NT2/D1 (cell line): ENCODE measurements around the gene TP53TG5.
A peak's percentile ranks its signal among the peaks of the same experiment; 100 is the strongest.

Experiments
- DNase-seq: peaks from one replicate; pipeline ENCODE4 v3.0.0-alpha.2; 2011; ENCODE audit warnings: low read depth, low spot score
- H3K27me3 ChIP-seq: 2 replicates; pipeline ENCODE4 v1.6.0; 2011; ENCODE audit warnings: mild to moderate bottlenecking; ENCODE audit not compliant: insufficient read length, insufficient read depth
- H3K36me3 ChIP-seq: 2 replicates; pipeline ENCODE4 v1.6.1; 2011; ENCODE audit warnings: mild to moderate bottlenecking, low read length, mixed read lengths; ENCODE audit not compliant: insufficient read depth, insufficient read length
- H3K4me1 ChIP-seq: 2 replicates; pipeline ENCODE4 v1.5.1; 2011; ENCODE audit not compliant: insufficient read depth, insufficient read length
- H3K4me3 ChIP-seq: 2 replicates; pipeline ENCODE4 v1.5.1; 2011; ENCODE audit warnings: low read depth; ENCODE audit not compliant: insufficient read length
- H3K9ac ChIP-seq: 2 replicates; pipeline ENCODE4 v1.6.0; 2011; ENCODE audit warnings: low read depth; ENCODE audit not compliant: insufficient read length
- H3K9me3 ChIP-seq: 2 replicates; pipeline ENCODE4 v1.5.1; 2011; ENCODE audit warnings: mild to moderate bottlenecking, low read length; ENCODE audit not compliant: insufficient read depth
- SUZ12 ChIP-seq: IDR thresholded peaks from 2 replicates; pipeline ENCODE4 v1.6.1; 2011; ENCODE audit not compliant: insufficient read length, insufficient read depth; ENCODE audit errors: extremely low read depth
- YY1 ChIP-seq: IDR thresholded peaks from 2 replicates; pipeline ENCODE4 v1.6.1; 2011; ENCODE audit not compliant: insufficient read length, insufficient read depth
- ZNF274 ChIP-seq: IDR thresholded peaks from 2 replicates; pipeline ENCODE4 v1.6.1; 2011; ENCODE audit warnings: mild to moderate bottlenecking, low read depth, low read length

Gene TP53TG5

GRCh38 chr20:45370571-45371160 is 7.5 kb downstream of the TP53TG5 start:
- no peak overlapping the region for H3K4me3 ChIP-seq
- H3K9ac ChIP-seq, result no peak overlapping the region
- DNase-seq, result no peak
- peaks cover 38% of the 10 kb centered on the region for H3K36me3 ChIP-seq
- H3K4me1 ChIP-seq, result peaks cover 2% of the 10 kb centered on the region
- no peak for TF ChIP-seq YY1
- no peak for TF ChIP-seq ZNF274
- no peak for TF ChIP-seq SUZ12
- H3K9me3 ChIP-seq, result no peaks in the 10 kb centered on the region
- H3K27me3 ChIP-seq, result no peaks in the 10 kb centered on the region

GRCh38 chr20:45368221-45368980 is 9.7 kb downstream of the TP53TG5 start:
- H3K4me1 ChIP-seq, result peaks cover 2% of the 10 kb centered on the region
- no peaks in the 10 kb centered on the region for H3K27me3 ChIP-seq
- no peak for DNase-seq
- TF ChIP-seq ZNF274 (no peak), YY1 (no peak), SUZ12 (no peak)
- no peaks in the 10 kb centered on the region for H3K9me3 ChIP-seq
- peaks cover 47% of the 10 kb centered on the region for H3K36me3 ChIP-seq
- no peak overlapping the region for H3K9ac ChIP-seq
- no peak overlapping the region for H3K4me3 ChIP-seq

- no peak overlapping the region for H3K4me3 ChIP-seq
- TF ChIP-seq ZNF274 (no peak), YY1 (no peak), SUZ12 (no peak)
- peaks cover 47% of the 10 kb centered on the region for H3K36me3 ChIP-seq
- no peak overlapping the region for H3K9ac ChIP-seq
- no peak for DNase-seq
- no peaks in the 10 kb centered on the region for H3K27me3 ChIP-seq
- peaks cover 2% of the 10 kb centered on the region for H3K4me1 ChIP-seq
- H3K9me3 ChIP-seq, result no peaks in the 10 kb centered on the region
Observed at GRCh38 chr20:45367126-45367525, 11.0 kb downstream of the TP53TG5 start.

DNA sequence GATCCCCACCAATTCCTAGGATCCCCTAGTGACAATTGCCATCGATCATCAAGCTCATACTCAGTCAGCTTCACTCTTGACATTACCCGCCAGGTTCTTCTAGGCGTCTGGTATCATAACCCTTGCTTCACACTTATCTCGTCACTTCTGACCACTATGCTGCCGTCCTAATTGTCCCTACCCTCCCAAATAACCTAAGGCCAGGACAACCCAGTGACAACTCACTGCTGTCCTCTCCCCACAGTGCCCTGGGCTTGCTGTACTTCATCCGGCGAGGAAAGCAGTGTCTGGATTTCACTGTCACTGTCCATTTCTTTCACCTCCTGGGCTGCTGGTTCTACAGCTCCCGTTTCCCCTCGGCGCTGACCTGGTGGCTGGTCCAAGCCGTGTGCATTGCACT is 11.5 kb downstream of the TP53TG5 start:
- no peak for TF ChIP-seq YY1
- no peak for TF ChIP-seq ZNF274
- no peak for TF ChIP-seq SUZ12
- Histone ChIP-seq H3K4me3 (no peak overlapping the region), H3K9me3 (no peaks in the 10 kb centered on the region), H3K4me1 (peaks cover 2% of the 10 kb centered on the region), H3K36me3 (peaks cover 47% of the 10 kb centered on the region), H3K27me3 (no peaks in the 10 kb centered on the region), H3K9ac (no peak overlapping the region)
- DNase-seq, result no peak

- Histone ChIP-seq H3K9ac (no peak overlapping the region), H3K36me3 (peaks cover 47% of the 10 kb centered on the region), H3K4me1 (peaks cover 2% of the 10 kb centered on the region), H3K4me3 (no peak overlapping the region), H3K9me3 (no peaks in the 10 kb centered on the region), H3K27me3 (no peaks in the 10 kb centered on the region)
- TF ChIP-seq SUZ12 (no peak), YY1 (no peak)
- no peak for DNase-seq
Observed at GRCh38 chr20:45366192-45366591, 11.9 kb downstream of the TP53TG5 start.

GRCh38 chr20:45365444-45365970 is 12.6 kb downstream of the TP53TG5 start:
- H3K9ac ChIP-seq, result no peak overlapping the region
- peaks cover 2% of the 10 kb centered on the region for H3K4me1 ChIP-seq
- TF ChIP-seq ZNF274 (no peak), YY1 (no peak), SUZ12 (no peak)
- H3K4me3 ChIP-seq, result no peak overlapping the region
- H3K27me3 ChIP-seq, result no peaks in the 10 kb centered on the region
- no peaks in the 10 kb centered on the region for H3K9me3 ChIP-seq
- no peak for DNase-seq
- peaks cover 45% of the 10 kb centered on the region for H3K36me3 ChIP-seq

DNA sequence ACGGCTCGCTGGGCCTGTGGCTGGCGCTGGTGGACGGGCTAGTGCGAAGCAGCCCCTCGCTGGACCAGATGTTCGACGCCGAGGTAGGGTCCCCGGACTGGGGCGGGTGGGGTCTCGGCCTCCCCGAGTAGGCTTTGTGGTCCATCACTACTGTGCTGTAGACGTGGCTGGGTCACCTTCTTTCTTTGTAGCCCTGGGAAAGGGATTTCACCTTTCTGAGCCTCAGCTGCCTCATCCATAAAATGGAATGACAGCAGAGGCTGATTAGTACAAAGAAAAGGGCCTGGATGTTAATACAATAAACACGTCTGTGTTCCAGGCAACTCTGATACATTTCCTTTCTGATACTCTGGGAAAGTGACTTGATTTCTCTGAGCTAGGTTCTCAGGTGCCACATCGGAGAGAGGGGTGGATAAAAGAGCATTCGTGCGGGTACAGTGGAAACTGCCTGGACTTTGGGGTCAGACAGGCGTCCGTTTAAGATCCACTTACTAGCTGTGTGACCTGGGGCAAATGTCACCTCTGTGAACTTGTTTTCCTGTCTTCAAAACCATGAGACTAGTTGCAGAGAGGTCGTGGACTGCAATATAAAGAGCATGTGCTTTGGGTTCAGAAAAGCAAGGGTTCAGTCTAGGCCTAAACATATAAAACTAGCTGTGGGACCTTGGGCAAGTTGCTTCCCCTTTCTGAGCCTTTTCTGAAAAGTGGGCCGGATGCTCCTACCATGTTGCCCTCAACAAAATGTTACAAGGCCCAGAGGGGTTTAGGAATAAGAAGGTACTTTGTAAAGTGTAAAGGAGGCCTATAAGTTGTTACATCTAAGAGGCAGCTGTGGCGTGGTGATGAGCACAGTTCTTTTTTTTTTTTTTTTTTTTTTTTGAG is 14.3 kb downstream of the TP53TG5 start:
- Histone ChIP-seq H3K9me3 (no peaks in the 10 kb centered on the region), H3K4me3 (peak overlapping the region; percentile 92), H3K4me1 (peaks cover 7% of the 10 kb centered on the region), H3K9ac (peak overlapping the region; percentile 95), H3K27me3 (no peaks in the 10 kb centered on the region), H3K36me3 (peaks cover 41% of the 10 kb centered on the region)
- no peak for TF ChIP-seq SUZ12
- TF ChIP-seq YY1, result no peak
- no peak for TF ChIP-seq ZNF274
- DNase-seq, result no peak
